Fibroblast of pulmonary artery (primary cell): ENCODE data around the gene FGF8.
A peak's percentile ranks its signal among the peaks of the same experiment; 100 is the strongest.

Experiments
- DNase-seq: peaks from one replicate; pipeline ENCODE4 v3.0.0-alpha.2; 2010; ENCODE audit warnings: low read depth
- H3K4me3 ChIP-seq: replicated peaks from 2 replicates; pipeline ENCODE4 v1.5.1; 2011; ENCODE audit warnings: low read depth, mild to moderate bottlenecking, control low read depth, low read length, moderate library complexity
- TF ChIP-seq, protein P1 (sequence below): IDR thresholded peaks from 2 replicates; pipeline ENCODE4 v1.5.1; 2011; ENCODE audit warnings: mild to moderate bottlenecking, control low read depth, low read length, inconsistent platforms; ENCODE audit errors: missing control alignments

Gene FGF8

DNA sequence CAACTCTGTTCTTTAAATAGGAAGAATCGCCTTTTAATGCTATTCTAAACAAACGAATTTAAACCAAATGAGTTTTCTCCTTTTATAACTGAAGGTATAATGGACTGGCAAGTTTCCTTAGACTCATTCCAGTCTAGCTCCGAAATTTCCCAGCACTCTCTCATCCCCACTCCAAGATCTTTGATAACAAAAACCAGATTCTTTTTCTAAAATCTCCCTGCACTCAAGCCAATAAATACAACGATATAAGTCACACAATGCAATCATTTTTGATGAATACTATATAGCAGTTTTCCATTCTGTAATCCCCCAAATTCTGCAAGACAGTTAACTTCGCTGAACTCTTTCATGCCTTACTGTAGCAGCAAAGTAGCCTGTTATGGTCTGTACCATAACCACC is 40.5 kb upstream of the FGF8 start:
- DNase-seq, result no peak
- peak overlapping the region; percentile 77 for H3K4me3 ChIP-seq
- TF ChIP-seq, protein P1, sequence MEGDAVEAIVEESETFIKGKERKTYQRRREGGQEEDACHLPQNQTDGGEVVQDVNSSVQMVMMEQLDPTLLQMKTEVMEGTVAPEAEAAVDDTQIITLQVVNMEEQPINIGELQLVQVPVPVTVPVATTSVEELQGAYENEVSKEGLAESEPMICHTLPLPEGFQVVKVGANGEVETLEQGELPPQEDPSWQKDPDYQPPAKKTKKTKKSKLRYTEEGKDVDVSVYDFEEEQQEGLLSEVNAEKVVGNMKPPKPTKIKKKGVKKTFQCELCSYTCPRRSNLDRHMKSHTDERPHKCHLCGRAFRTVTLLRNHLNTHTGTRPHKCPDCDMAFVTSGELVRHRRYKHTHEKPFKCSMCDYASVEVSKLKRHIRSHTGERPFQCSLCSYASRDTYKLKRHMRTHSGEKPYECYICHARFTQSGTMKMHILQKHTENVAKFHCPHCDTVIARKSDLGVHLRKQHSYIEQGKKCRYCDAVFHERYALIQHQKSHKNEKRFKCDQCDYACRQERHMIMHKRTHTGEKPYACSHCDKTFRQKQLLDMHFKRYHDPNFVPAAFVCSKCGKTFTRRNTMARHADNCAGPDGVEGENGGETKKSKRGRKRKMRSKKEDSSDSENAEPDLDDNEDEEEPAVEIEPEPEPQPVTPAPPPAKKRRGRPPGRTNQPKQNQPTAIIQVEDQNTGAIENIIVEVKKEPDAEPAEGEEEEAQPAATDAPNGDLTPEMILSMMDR, result no peak

DNA sequence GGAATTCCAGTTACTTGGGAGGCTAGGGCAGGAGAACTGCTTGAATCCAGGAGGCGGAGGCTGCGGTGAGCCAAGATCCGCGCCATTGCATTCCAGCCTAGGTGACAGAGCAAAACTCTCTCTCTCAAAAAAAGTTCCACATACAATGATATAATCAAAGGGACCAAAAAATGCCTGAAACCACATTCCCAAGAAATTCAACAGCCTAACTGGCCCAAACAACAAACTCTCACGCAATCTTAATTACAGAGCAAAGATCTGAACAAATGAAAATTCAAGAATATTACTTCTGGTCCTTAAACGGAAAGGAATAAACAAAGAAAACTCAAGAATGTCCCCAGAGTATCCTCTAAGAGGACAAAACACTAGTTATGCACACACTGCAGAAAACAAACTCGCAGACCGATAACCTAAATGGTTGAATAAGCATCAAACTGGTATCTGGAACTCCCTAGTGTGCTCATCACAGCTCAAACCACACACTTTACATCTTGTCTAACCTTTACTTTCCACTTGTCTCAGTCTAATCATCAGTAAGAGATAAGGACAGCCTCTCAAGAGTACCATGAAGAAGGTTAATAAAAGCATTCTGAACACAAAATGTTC is 38.7 kb upstream of the FGF8 start:
- DNase-seq, result no peak
- TF ChIP-seq, protein P1, result no peak
- H3K4me3 ChIP-seq, result peak overlapping the region; percentile 77

GRCh38 chr10:101812606-101813005 is 36.7 kb upstream of the FGF8 start:
- TF ChIP-seq, protein P1, result no peak
- DNase-seq, result no peak
- H3K4me3 ChIP-seq, result no peak overlapping the region

- H3K4me3 ChIP-seq, result no peak overlapping the region
- DNase-seq, result no peak
- TF ChIP-seq, protein P1, result no peak
These were observed 31.2 kb upstream of the FGF8 start for GRCh38 chr10:101807158-101807557.

- DNase-seq, result no peak
- TF ChIP-seq, protein P1, result no peak
These were observed 27.6 kb upstream of the FGF8 start for GRCh38 chr10:101803511-101803910.

DNA sequence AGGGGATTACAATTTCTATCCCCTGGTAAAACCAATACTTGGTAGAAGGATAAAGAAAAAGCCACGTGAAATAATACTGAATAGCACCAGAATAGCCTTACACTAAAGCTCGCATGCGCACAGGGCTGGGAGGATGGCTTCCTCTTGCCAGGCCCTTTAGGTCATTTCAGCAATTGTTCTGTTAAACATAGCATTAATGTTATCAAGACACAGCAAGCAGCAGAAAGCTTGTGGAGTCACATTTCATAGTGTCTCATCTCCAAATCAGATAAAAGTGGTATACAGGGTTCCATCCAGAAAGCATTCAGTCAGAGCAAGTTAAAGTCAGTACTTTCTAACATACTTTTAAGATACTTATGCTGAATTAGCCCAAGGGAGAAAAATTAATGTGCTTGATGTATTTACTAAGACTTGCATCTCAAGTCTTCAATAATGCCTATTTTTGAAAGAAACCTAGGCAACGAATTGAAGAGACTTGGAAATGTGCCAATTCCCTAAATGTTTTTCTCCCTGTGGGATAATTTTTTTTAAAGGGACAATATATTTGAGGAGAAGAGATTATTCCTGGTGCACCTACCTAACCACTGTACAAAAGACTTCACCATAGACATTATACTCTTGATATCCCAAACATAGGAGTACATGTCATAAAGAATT is 21.6 kb upstream of the FGF8 start:
- no peak for DNase-seq
- H3K4me3 ChIP-seq, result no peak overlapping the region
- TF ChIP-seq, protein P1, result no peak

More at GRCh38 chr10:101803511-101803910, 27.6 kb upstream of the FGF8 start:
- H3K4me3 ChIP-seq, result no peak overlapping the region

- H3K4me3 ChIP-seq, result no peak overlapping the region
- DNase-seq, result no peak
- TF ChIP-seq, protein P1, result no peak
These were observed 17.6 kb upstream of the FGF8 start for GRCh38 chr10:101793526-101793925.
